Measurements from ENCODE around the gene SLC28A2.
A peak's percentile ranks its signal among the peaks of the same experiment; 100 is the strongest.
"Not testable (repeated sequence)": the region's sequence is repeated elsewhere in the genome, so short reads cannot be mapped to it uniquely, and the experiment has no call there.

The SLC28A2 gene

GRCh38 chr15:45234562-45235235 lies 17.3 kb upstream of the SLC28A2 start:
- H4K20me1 ChIP-seq (ENCODE audit: insufficient read depth, low read length), result no peaks in the 10 kb centered on the region
- TF ChIP-seq EZH2 (IDR thresholded peaks at IDR 0.05; ENCODE audit: borderline replicate concordance, low read depth, low read length, severe bottlenecking), result no peak
- TF ChIP-seq, protein P1, sequence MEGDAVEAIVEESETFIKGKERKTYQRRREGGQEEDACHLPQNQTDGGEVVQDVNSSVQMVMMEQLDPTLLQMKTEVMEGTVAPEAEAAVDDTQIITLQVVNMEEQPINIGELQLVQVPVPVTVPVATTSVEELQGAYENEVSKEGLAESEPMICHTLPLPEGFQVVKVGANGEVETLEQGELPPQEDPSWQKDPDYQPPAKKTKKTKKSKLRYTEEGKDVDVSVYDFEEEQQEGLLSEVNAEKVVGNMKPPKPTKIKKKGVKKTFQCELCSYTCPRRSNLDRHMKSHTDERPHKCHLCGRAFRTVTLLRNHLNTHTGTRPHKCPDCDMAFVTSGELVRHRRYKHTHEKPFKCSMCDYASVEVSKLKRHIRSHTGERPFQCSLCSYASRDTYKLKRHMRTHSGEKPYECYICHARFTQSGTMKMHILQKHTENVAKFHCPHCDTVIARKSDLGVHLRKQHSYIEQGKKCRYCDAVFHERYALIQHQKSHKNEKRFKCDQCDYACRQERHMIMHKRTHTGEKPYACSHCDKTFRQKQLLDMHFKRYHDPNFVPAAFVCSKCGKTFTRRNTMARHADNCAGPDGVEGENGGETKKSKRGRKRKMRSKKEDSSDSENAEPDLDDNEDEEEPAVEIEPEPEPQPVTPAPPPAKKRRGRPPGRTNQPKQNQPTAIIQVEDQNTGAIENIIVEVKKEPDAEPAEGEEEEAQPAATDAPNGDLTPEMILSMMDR (IDR thresholded peaks at IDR 0.05; ENCODE audit: borderline replicate concordance, extremely low read depth, low read length, poor library complexity, severe bottlenecking), result no peak
- no peaks in the 10 kb centered on the region for H3K4me1 ChIP-seq (ENCODE audit: insufficient read depth, low read length)
- no peak overlapping the region for H3K4me3 ChIP-seq (ENCODE audit: low read depth in 1 of 2, low read length in 2 of 2)
- ATAC-seq (ENCODE audit: insufficient read depth, low read depth), result no peak
- H3K79me2 ChIP-seq (ENCODE audit: insufficient read depth, low read length), result no peaks in the 10 kb centered on the region
- H3K9ac ChIP-seq (ENCODE audit: low read depth, low read length), result no peak overlapping the region
- H3K27ac ChIP-seq (ENCODE audit: low read length), result no peak overlapping the region
- no peak overlapping the region for H3K4me2 ChIP-seq (ENCODE audit: insufficient read depth, low read length)
- H2AFZ ChIP-seq (ENCODE audit: low read depth, low read length), result no peak overlapping the region
- H3K27me3 ChIP-seq (ENCODE audit: insufficient read depth, low read length, poor library complexity), result no peaks in the 10 kb centered on the region
- no peaks in the 10 kb centered on the region for H3K36me3 ChIP-seq (ENCODE audit: insufficient read depth, low read length)
- no peak for DNase-seq
- H3K9me3 ChIP-seq (ENCODE audit: insufficient read depth, low read length, severe bottlenecking), result peaks cover 6% of the 10 kb centered on the region

GRCh38 chr15:45236806-45237205 lies 15.2 kb upstream of the SLC28A2 start:
- not testable (repeated sequence) for H4K20me1 ChIP-seq (ENCODE audit: insufficient read depth, low read length); H3K27me3 ChIP-seq (ENCODE audit: insufficient read depth, low read length, poor library complexity)

GRCh38 chr15:45242289-45242688 lies 9.7 kb upstream of the SLC28A2 start:
- Histone ChIP-seq H3K9me3 (ENCODE audit: insufficient read depth, low read length, severe bottlenecking) (peaks cover 25% of the 10 kb centered on the region), H3K9ac (ENCODE audit: low read depth, low read length) (no peak overlapping the region), H2AFZ (ENCODE audit: low read depth, low read length) (no peak overlapping the region), H3K4me3 (ENCODE audit: low read depth in 1 of 2, low read length in 2 of 2) (no peak overlapping the region), H3K27ac (ENCODE audit: low read length) (no peak overlapping the region), H3K4me1 (ENCODE audit: insufficient read depth, low read length) (no peaks in the 10 kb centered on the region), H3K27me3 (ENCODE audit: insufficient read depth, low read length, poor library complexity) (no peaks in the 10 kb centered on the region), H3K36me3 (ENCODE audit: insufficient read depth, low read length) (no peaks in the 10 kb centered on the region), H4K20me1 (ENCODE audit: insufficient read depth, low read length) (no peaks in the 10 kb centered on the region), H3K4me2 (ENCODE audit: insufficient read depth, low read length) (no peak overlapping the region), H3K79me2 (ENCODE audit: insufficient read depth, low read length) (no peaks in the 10 kb centered on the region)
- ATAC-seq (ENCODE audit: insufficient read depth, low read depth) (no peak), DNase-seq (peak; percentile 25)
- TF ChIP-seq EZH2 (IDR thresholded peaks at IDR 0.05; ENCODE audit: borderline replicate concordance, low read depth, low read length, severe bottlenecking), result no peak
- TF ChIP-seq, protein P1 (IDR thresholded peaks at IDR 0.05; ENCODE audit: borderline replicate concordance, extremely low read depth, low read length, poor library complexity, severe bottlenecking), result no peak

More at GRCh38 chr15:45236806-45237205, 15.2 kb upstream of the SLC28A2 start:
- not testable (repeated sequence) for H3K36me3 ChIP-seq (ENCODE audit: insufficient read depth, low read length); H2AFZ ChIP-seq (ENCODE audit: low read depth, low read length); H3K79me2 ChIP-seq (ENCODE audit: insufficient read depth, low read length); H3K4me2 ChIP-seq (ENCODE audit: insufficient read depth, low read length); H3K9ac ChIP-seq (ENCODE audit: low read depth, low read length); H3K4me1 ChIP-seq (ENCODE audit: insufficient read depth, low read length); DNase-seq; ATAC-seq (ENCODE audit: insufficient read depth, low read depth); H3K4me3 ChIP-seq (ENCODE audit: low read depth in 1 of 2, low read length in 2 of 2); H3K27ac ChIP-seq (ENCODE audit: low read length)
- peaks cover 11% of the 10 kb centered on the region for H3K9me3 ChIP-seq (ENCODE audit: insufficient read depth, low read length, severe bottlenecking)

- no peak overlapping the region for H3K4me2 ChIP-seq (ENCODE audit: insufficient read depth, low read length)
- H3K4me1 ChIP-seq (ENCODE audit: insufficient read depth, low read length), result no peaks in the 10 kb centered on the region
- no peak overlapping the region for H3K4me3 ChIP-seq (ENCODE audit: low read depth in 1 of 2, low read length in 2 of 2)
- ATAC-seq (ENCODE audit: insufficient read depth, low read depth) (no peak), DNase-seq (no peak)
- no peak overlapping the region for H3K27ac ChIP-seq (ENCODE audit: low read length)
- H3K36me3 ChIP-seq (ENCODE audit: insufficient read depth, low read length), result no peaks in the 10 kb centered on the region
- peaks cover 4% of the 10 kb centered on the region for H3K9me3 ChIP-seq (ENCODE audit: insufficient read depth, low read length, severe bottlenecking)
- TF ChIP-seq, protein P1 (IDR thresholded peaks at IDR 0.05; ENCODE audit: borderline replicate concordance, extremely low read depth, low read length, poor library complexity, severe bottlenecking), result no peak
- no peak for TF ChIP-seq EZH2 (IDR thresholded peaks at IDR 0.05; ENCODE audit: borderline replicate concordance, low read depth, low read length, severe bottlenecking)
- H3K27me3 ChIP-seq (ENCODE audit: insufficient read depth, low read length, poor library complexity), result no peaks in the 10 kb centered on the region
- H3K9ac ChIP-seq (ENCODE audit: low read depth, low read length), result no peak overlapping the region
- H4K20me1 ChIP-seq (ENCODE audit: insufficient read depth, low read length), result no peaks in the 10 kb centered on the region
- no peak overlapping the region for H2AFZ ChIP-seq (ENCODE audit: low read depth, low read length)
- H3K79me2 ChIP-seq (ENCODE audit: insufficient read depth, low read length), result no peaks in the 10 kb centered on the region
These were observed 2.8 kb upstream of the SLC28A2 start for GRCh38 chr15:45249125-45249780.

Data from DND-41 (cell line).